GM12878 (cell line): ENCODE results near the gene TRPC6. TPM values are rescaled to one million over a fixed set of nuclear protein-coding genes. Genes with fewer than 3 reads are reported as not detected.

Source experiments
- CREM ChIP-seq: IDR thresholded peaks from 2 replicates; pipeline ENCODE4 v1.6.1; 2014; ENCODE audit warnings: antibody characterized with exemption, low read depth
- CUX1 ChIP-seq: IDR thresholded peaks from 2 replicates; pipeline ENCODE4 v1.6.1; 2012; ENCODE audit warnings: improper control_type of control experiment, low read depth, low read length; ENCODE audit not compliant: insufficient replicate concordance
- EZH2 ChIP-seq: IDR thresholded peaks from 2 replicates; pipeline ENCODE4 v1.6.1; 2012; ENCODE audit warnings: low read depth, mild to moderate bottlenecking, control low read depth, inconsistent platforms, low read length, borderline replicate concordance; ENCODE audit not compliant: control insufficient read depth
- FOXK2 ChIP-seq: fragments of 450-650 bp; IDR thresholded peaks from 2 replicates; pipeline ENCODE4 v1.6.1; 2017; ENCODE audit warnings: mild to moderate bottlenecking, moderate library complexity
- HSF1 ChIP-seq: fragments of 150-350 bp; IDR thresholded peaks from 2 replicates; pipeline ENCODE4 v1.6.1; 2014; ENCODE audit warnings: mild to moderate bottlenecking, low read depth, low read length
- IKZF1 ChIP-seq: fragments of 450-650 bp; conservative IDR thresholded peaks from 2 replicates; pipeline ENCODE4 v1.6.1; 2017; ENCODE audit warnings: antibody characterized with exemption, mild to moderate bottlenecking
- TBL1XR1 ChIP-seq: IDR thresholded peaks from 2 replicates; pipeline ENCODE4 v1.6.1; 2012; ENCODE audit warnings: low read depth, low read length, improper control_type of control experiment
- ZBTB11 ChIP-seq: fragments of 450-650 bp; formaldehyde crosslinking; IDR thresholded peaks from 2 replicates; pipeline ENCODE4 v1.5.0; 2022; ENCODE audit warnings: mild to moderate bottlenecking, missing genetic modification characterization
- polyA plus RNA-seq, 11 experiments: library from polyadenylated mRNA; depleted of rRNA in 4 of 11; unstranded in 6 of 11; stranded (reverse) in 5 of 11; fragments of >200 nt; fragmentation: Nextera tagmentation in 4 of 11; fragmentation: Illumina TruSeq in 1 of 11; extraction: Ambion mirVana in 4 of 11; extraction: Trizol in 1 of 11; gene quantifications; 1 replicate in 1 of 11; 2 replicates in 10 of 11; pipeline versions ENCODE4 v1.2.1 to v1.2.3, GENCODE V29; 2011 to 2016; ENCODE audit warnings: inconsistent platforms in 2 of 11, missing spikeins in 2 of 11, low read depth in 1 of 11
- total RNA-seq, 4 experiments: library from RNA; depleted of rRNA in 3 of 4; stranded (reverse); fragments of >200 nt in 3 of 4; fragmentation: Illumina TruSeq in 1 of 4; extraction: Trizol in 1 of 4; gene quantifications; 2 replicates each; pipeline versions ENCODE4 v1.2.1 to v1.2.3, GENCODE V29; 2013 to 2021

TRPC6 gene
- total and polyA plus RNA-seq, 10 of the 15 experiments (the other 5 are each of a cell fraction or from before 2014, with no cell fraction given) = not detected

- TF ChIP-seq CUX1 = no peak
- no peak for TF ChIP-seq IKZF1
- TF ChIP-seq EZH2 = no peak
- no peak for TF ChIP-seq CREM
- no peak for TF ChIP-seq ZBTB11 (CRISPR knock-in tag)
- no peak for TF ChIP-seq TBL1XR1
- no peak for TF ChIP-seq FOXK2
- no peak for TF ChIP-seq HSF1
Measured at GRCh38 chr11:101521821-101522220, 62.0 kb downstream of the TRPC6 start (continued).
